Heart right ventricle (tissue), 16 donors: ENCODE results near the gene FBXO33. TPM values are rescaled to one million over a fixed set of nuclear protein-coding genes. Genes with fewer than 3 reads are reported as not detected.
A peak's percentile ranks its signal among the peaks of the same experiment; 100 is the strongest.

Experiments used
- ATAC-seq, 8 donors: fragments of 200-7000 bp; cut with Tn5 transposase; one replicate each; pipeline ENCODE4 v1.9.1; 2020; ENCODE audit warnings: mild to moderate bottlenecking in 8 of 8, moderate library complexity in 8 of 8, moderate number of reproducible peaks in 1 of 8
- DNase-seq, 2 donors: peaks; one replicate each; pipeline ENCODE4 v3.0.0-alpha.2; 2020
- H3K27ac ChIP-seq, 10 donors: fragments of 200-600 bp; sonication (generic) in 2 of 10; one replicate each; pipeline versions ENCODE4 v1.5.0 to v1.8.0; 2020 to 2022; ENCODE audit warnings: mild to moderate bottlenecking in 3 of 10
- H3K27me3 ChIP-seq, 7 donors: fragments of 200-600 bp; one replicate each; pipeline ENCODE4 v1.8.0; 2021 to 2022; ENCODE audit warnings: mild to moderate bottlenecking in 2 of 7
- H3K36me3 ChIP-seq, 9 donors: fragments of 200-600 bp; sonication (generic) in 1 of 9; one replicate each; pipeline versions ENCODE4 v1.5.0 to v1.8.0; 2020 to 2022; ENCODE audit warnings: mild to moderate bottlenecking in 2 of 9
- H3K4me1 ChIP-seq, 9 donors: fragments of 200-600 bp; sonication (generic) in 1 of 9; one replicate each; pipeline versions ENCODE4 v1.5.0 to v1.8.0; 2020 to 2022; ENCODE audit warnings: mild to moderate bottlenecking in 4 of 9
- H3K4me3 ChIP-seq, 10 donors: fragments of 200-600 bp; sonication (generic) in 2 of 10; one replicate each; pipeline versions ENCODE4 v1.5.0 to v1.8.0; 2020 to 2022; ENCODE audit warnings: mild to moderate bottlenecking in 7 of 10, moderate library complexity in 2 of 10
- H3K9me3 ChIP-seq, 11 donors: fragments of 200-600 bp in 10 of 11; sonication (generic) in 2 of 11; one replicate each; pipeline versions ENCODE4 v1.5.0 to v1.8.0; 2013 to 2022; ENCODE audit warnings: mild to moderate bottlenecking in 2 of 11, control low read depth in 1 of 11, moderate library complexity in 1 of 11
- WGBS, 2 donors: extraction: QIAGEN DNeasy Blood & Tissue Kit; methylation state at CpG; one replicate each; pipeline ENCODE4 v1.1.7; 2013; ENCODE audit warnings: inconsistent platforms in 1 of 2; 5-methylcytosine and 5-hydroxymethylcytosine counted together
- intact Hi-C, 10 donors: fragments of 100-400 bp; cut with DNase I; formaldehyde crosslinking; loops; one replicate each; pipeline versions ENCODE4 v1.11.1 to v1.14.2; 2022
- polyA plus RNA-seq, 2 donors: library from polyadenylated mRNA; stranded (reverse); fragments of 200-250 nt; gene quantifications; one replicate each; pipeline ENCODE4 v1.2.3, GENCODE V29; 2013
- total RNA-seq, 10 donors: library from RNA; stranded (reverse); fragmentation: NEBNext Ultra II Directional in 3 of 10; extraction: Animal tissue kit (Norgen Biotek cat#: 25700) in 3 of 10; gene quantifications; one replicate each; pipeline versions ENCODE4 v1.2.1 to v1.2.4, GENCODE V29; 2021 to 2023
- TF ChIP-seq, protein P1 (sequence below), 9 donors: fragments of 200-600 bp; sonication (generic) in 2 of 9; IDR thresholded peaks; one replicate each; pipeline versions ENCODE4 v1.5.0 to v1.8.0; 2021 to 2022; ENCODE audit warnings: antibody characterized with exemption in 9 of 9, mild to moderate bottlenecking in 5 of 9, moderate library complexity in 1 of 9
- donor health status: Arrhythmogenic right ventricular cardiomyopathy.
- donor health status: ischemic (EF 13 %, LVEDD 7.1; RV severe dilation, severe dysfunction).
- donor health status: healthy with polysubstance abuse.
- donor health status: DM: no; HTN: yes; CAD: no.
- donor health status: DM: no; HTN: no; CAD: no.
- donor health status: ischemic (EF 25% LVEDD 6.9; RV normal size, moderate dysfunction).
- donor health status: ischemic (EF 25% LVEDD 5.7; RV mildly dilated, moderate dysfunction).
- donor health status: healthy.
- donor health status: DM: yes; HTN: yes; CAD: no.
- donor health status: Ischemic cardiomyopathy.
- donor health status: ischemic (EF 35%, LVEDD 5.7; RV mildly dilated, moderate dysfunction).
- donor health status: nonischemic (EF 11% LVEDD 7.7; RV severe dilation, severe dysfunction).
- donor health status: DM: yes; HTN: yes; CAD: no.
- donor health status: PGD.
- donor health status: ischemic (EF 29% LVEDD 5.4; RV normal size, mild dysfunction).
- donor health status: nonischemic (EF 23%, LVEDD 6.1; RV moderate dilation, normal function).

The FBXO33 gene
- total and polyA plus RNA-seq, 12 donors = 2.8 to 6.8 (median 4.8) TPM

DNA sequence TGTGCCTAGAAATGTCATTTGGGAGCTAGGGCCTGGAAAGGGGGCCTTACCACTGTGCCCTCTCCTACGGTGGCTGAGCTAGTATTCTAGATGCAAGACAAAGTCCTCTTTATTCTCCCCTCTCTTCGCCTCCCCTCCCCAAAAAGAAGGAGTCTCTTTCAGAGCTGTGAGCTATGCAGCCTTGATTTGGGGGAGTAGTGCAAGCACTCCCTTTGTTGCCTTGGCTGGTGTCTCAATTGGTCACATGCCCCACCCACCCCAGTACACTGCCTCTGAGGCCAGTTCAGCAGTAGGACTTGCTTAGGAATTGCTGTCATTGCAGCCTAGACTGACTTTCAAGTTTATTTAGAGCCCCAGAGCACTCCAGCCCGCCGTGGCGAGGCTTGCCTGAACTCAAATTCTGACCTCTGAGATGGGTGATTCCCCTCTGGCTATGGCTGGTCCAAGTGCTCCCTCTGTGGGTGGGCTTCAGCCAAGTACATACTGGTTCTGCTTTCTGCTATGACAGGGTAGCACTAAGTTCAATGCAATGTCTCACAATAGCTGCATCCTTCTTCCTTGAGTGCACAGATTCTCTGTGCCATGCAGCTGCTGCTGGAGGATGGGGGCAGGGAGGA lies 37.0 kb upstream of the FBXO33 start:
- WGBS, 2 donors = 44 to 47% methylated on average over 5 of the region's 5 CpGs

DNA sequence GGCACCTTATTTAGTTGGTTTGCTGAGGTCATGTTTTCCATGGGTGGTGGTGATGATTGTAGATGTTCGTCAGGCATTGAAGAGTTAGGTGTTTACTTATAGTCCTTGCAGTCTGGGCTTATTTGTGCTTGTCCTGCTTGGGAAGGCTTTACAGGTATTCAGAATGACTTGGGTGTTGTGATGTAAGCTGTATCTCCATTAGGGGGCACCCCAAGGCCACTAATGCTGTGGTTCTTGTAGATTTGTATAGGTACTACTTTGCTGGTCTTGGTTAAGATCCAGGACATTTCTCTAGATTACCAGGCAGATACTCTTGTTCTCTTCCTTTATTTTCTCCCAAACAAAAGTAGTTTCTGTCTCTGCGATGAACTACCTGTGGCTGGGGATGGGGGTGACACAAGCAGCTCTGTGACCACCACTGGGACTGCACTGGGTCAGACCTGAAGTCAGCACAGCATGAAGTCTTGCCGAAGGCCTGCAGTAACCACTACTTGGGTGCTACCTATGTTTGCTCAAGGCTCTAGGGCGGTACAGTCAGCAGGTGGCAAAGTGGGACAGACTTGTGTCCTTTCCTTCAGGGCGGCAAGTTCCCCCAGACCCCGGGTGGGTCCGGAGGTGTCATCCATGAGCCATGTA lies 35.8 kb upstream of the FBXO33 start:
- intact Hi-C loops = no loop called here
- DNase-seq (no peak), ATAC-seq (no peak)
- Histone ChIP-seq H3K4me3 (no peak overlapping the region), H3K27ac (no peak overlapping the region), H3K9me3 (peaks cover 0 to 18% (median 0%) of the 10 kb centered on the region in 11 donors), H3K36me3 (no peaks in the 10 kb centered on the region), H3K4me1 (no peaks in the 10 kb centered on the region), H3K27me3 (no peaks in the 10 kb centered on the region)
- TF ChIP-seq, protein P1, sequence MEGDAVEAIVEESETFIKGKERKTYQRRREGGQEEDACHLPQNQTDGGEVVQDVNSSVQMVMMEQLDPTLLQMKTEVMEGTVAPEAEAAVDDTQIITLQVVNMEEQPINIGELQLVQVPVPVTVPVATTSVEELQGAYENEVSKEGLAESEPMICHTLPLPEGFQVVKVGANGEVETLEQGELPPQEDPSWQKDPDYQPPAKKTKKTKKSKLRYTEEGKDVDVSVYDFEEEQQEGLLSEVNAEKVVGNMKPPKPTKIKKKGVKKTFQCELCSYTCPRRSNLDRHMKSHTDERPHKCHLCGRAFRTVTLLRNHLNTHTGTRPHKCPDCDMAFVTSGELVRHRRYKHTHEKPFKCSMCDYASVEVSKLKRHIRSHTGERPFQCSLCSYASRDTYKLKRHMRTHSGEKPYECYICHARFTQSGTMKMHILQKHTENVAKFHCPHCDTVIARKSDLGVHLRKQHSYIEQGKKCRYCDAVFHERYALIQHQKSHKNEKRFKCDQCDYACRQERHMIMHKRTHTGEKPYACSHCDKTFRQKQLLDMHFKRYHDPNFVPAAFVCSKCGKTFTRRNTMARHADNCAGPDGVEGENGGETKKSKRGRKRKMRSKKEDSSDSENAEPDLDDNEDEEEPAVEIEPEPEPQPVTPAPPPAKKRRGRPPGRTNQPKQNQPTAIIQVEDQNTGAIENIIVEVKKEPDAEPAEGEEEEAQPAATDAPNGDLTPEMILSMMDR (IDR thresholded peaks at IDR 0.05) = peak in 2 of 9 donors; percentile 11 to 20
- WGBS, 2 donors = 89 to 90% methylated on average over 7 of the region's 7 CpGs

More for the DNA sequence above, 37.0 kb upstream of the FBXO33 start:
- Histone ChIP-seq H3K27me3 (no peaks in the 10 kb centered on the region), H3K4me3 (no peak overlapping the region), H3K27ac (no peak overlapping the region), H3K4me1 (no peaks in the 10 kb centered on the region), H3K9me3 (peaks cover 0 to 18% (median 0%) of the 10 kb centered on the region in 11 donors), H3K36me3 (no peaks in the 10 kb centered on the region)
- intact Hi-C loops = no loop called here
- DNase-seq = no peak
- TF ChIP-seq, protein P1 (IDR thresholded peaks at IDR 0.05) = peak in 4 of 9 donors; percentile 5 to 26 (median 22)
- peak in 3 of 8 donors; percentile 19 to 37 (median 29) for ATAC-seq

DNA sequence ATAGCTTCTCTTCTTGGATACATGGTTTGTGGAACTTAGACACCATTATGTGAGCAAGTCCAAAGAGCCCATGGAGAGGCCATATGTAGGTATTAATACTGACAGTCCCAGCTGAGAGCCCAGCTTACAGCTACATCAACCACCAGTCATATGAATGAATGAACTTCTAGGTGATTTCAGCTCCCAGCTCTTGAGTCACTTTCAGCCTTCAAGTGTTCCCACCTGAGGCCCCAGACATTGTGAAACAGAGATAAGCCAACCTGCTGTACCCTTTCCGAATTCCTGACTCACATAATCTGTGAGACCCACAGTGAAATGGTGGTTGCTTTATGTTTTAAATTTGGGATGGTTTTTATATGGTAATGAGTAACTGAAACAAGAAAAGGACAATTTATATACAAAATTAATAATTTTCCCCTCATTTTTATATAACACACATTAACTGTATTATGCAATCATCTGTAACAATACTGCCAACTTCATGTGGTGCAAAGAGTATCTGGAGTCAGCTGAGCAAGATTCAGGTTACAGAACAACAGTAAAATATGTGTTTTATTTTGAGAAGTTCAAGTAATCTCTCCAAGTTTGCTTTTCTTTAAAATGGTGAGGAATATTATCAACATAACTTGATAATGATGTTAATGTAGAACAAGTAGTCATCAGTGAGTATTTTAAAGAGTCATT lies 27.7 kb upstream of the FBXO33 start:
- TF ChIP-seq, protein P1 (IDR thresholded peaks at IDR 0.05) = no peak
- 84 to 87% methylated on average over 1 of the region's 1 CpG for WGBS, 2 donors
- no peak for DNase-seq
- Histone ChIP-seq H3K9me3 (no peaks in the 10 kb centered on the region), H3K27me3 (no peaks in the 10 kb centered on the region), H3K27ac (no peak overlapping the region), H3K4me3 (no peak overlapping the region), H3K36me3 (no peaks in the 10 kb centered on the region), H3K4me1 (no peaks in the 10 kb centered on the region)
- intact Hi-C loops = no loop called here
- no peak for ATAC-seq

DNA sequence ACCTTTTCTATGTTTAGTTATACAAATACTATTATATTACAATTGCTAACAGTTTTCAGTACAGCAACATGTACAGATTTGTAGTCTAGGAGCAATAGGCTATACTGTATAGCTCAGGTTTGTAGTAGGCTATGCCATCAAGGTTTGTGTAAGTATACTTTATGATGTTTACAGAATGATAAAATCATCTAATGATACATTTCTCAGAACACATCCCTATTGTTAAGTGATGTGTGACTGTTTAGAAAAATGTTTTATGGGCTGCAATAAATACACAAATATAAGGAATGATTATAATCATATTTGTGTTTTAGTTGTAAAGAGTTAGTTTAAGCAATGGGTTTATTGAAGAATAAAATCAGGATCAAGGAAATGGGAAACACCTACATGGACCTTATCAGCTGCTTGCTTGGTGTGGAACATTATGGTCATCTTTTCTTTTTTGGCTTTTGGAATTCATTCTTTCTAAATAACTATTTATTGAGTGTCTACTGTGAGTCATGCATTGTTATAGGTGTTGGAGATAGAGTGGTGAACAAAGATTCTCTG lies 24.5 kb upstream of the FBXO33 start:
- H3K27me3 ChIP-seq = no peaks in the 10 kb centered on the region
- intact Hi-C loops = no loop called here
- ATAC-seq = no peak

More for the DNA sequence above, 24.5 kb upstream of the FBXO33 start:
- Histone ChIP-seq H3K4me3 (no peak overlapping the region), H3K4me1 (no peaks in the 10 kb centered on the region), H3K27ac (no peak overlapping the region), H3K36me3 (no peaks in the 10 kb centered on the region), H3K9me3 (no peaks in the 10 kb centered on the region)
- DNase-seq = no peak
- TF ChIP-seq, protein P1 (IDR thresholded peaks at IDR 0.05) = no peak
